Measurements from ENCODE around the gene SESN2.

GRCh38 chr1:28273216-28273860 lies 14.0 kb downstream of the SESN2 start:
- TF ChIP-seq CTCF (IDR thresholded peaks at IDR 0.05) (no peak), POLR2A (IDR thresholded peaks at IDR 0.05) (no peak)

All from prostate gland (tissue), 2 donors.